Muscle of arm (tissue), 12 donors: Measurements from ENCODE around the gene VAV1. TPM values are rescaled to one million over a fixed set of nuclear protein-coding genes. Genes with fewer than 3 reads are reported as not detected.
"Not testable (repeated sequence)": the region's sequence is repeated elsewhere in the genome, so short reads cannot be mapped to it uniquely, and the experiment has no call there.

Experiments used
- DNase-seq: peaks from one replicate; pipeline ENCODE4 v3.0.0-alpha.2; 2013
- polyA plus RNA-seq, 12 donors: library from polyadenylated mRNA; unstranded; fragments of 120-200 nt; gene quantifications; one replicate each; pipeline ENCODE4 v1.2.1, GENCODE V29; 2013; ENCODE audit not compliant: insufficient read length in 12 of 12

VAV1 gene
- polyA plus RNA-seq, 12 donors = 1.1 to 5.1 (median 2.0) TPM; not detected in 2

DNA sequence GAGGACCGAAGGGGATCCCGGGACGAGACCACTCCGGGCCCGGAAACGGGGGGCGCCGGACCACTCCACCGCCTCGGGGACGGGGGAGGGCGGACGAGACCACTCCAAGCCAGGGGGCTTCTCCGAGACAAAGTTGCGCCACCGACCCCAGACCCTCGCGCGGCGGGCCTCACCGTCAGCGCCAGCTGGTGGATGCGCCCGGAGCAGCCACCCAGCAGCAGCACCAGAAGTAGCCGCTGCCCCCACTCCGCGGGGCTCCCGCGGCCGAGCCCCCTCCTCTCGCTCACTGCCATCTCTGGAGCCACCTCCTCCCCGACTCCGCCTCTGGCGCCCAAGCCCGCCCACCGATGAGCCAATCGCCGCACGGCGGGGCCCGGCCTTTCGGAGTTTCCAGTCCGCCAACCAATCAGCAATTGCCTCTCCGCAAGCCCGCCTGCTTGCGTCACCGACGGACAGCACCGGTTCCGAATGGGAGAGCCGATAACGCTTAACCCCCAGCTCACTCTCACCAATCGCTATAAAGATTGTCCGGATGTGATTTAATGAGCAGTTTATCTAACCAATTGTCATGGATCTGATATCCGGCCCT, 35.1 kb upstream of the VAV1 start, which contains the start of gene GPR108:
TSS of gene GPR108 (minus strand) at position 297 of the 589 bp plus-strand sequence. CDS start at position 293, 4 bp downstream.
- DNase-seq = peak; percentile 100

DNA sequence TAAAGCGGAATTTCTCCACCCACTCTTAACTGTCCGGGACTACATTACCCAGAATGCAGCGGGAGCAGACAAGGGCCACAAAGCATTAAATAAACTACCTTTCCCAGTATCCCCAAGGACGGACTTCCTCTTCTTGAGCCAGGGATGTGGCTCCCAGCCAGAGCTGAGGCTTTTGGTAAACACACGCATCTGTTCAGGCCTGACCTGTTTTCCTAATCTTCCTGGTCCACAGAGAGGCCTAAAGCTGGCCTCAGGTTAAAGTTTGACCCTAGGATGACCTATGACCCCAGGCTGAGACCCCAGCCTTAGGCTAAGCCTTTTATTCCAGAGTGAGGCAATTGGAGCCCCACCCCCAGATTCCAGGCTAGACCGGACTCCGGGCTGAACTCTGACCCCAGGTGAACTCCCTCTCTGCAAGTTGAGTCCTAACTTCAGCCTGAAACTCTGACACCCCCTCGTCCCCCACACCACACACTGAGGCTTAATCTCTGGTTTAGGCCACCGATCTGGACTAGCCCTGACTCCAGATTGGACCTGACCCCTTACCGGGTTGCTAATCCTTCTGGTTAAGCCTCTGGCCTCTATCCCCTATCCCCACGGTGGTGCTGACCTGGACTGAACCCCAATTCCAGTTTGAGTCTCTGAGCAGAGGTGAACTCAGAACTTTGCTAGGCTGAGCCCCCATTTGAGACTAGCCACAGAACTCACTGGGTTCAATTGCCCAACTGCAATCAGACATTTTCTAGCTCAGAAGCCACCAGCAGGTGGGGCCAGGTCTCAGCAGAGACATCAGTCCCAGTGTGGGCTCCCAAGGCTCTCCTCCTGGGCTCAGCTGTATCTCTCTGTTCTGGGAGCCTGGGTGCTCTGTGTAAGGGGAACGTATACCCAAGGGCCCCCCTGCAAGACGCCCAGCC, 34.4 kb upstream of the VAV1 start:
- DNase-seq = peak; percentile 72

DNA sequence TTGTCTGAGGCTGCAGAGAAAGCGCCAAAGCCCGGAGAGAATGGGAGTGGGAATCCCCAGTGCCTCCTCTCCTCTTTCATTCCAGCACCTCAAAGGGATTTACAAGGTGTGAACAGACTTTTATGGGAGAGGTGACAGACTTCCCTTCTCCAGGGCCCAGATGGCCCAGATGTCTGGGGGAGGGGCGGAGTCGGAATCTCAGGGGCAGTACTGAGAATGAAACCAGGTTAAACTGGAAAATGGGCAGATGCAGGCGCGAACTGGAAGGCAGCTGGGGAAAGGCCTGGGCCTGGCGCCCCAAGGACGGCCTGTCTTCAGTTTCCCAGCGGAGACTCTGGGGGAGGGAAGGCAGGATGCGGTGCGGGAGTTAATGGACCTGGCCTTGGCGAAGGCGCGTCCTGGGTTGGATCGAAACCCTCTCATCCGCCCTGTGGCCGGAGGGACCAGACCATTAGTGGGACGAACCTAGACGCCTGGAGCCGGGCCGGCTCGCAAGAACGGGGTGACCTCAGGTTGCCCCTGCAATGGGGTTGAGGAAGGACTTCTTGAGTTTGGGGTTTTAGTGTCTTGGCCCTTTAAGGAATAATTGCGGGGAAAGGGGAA, 33.6 kb upstream of the VAV1 start:
- no peak for DNase-seq

DNA sequence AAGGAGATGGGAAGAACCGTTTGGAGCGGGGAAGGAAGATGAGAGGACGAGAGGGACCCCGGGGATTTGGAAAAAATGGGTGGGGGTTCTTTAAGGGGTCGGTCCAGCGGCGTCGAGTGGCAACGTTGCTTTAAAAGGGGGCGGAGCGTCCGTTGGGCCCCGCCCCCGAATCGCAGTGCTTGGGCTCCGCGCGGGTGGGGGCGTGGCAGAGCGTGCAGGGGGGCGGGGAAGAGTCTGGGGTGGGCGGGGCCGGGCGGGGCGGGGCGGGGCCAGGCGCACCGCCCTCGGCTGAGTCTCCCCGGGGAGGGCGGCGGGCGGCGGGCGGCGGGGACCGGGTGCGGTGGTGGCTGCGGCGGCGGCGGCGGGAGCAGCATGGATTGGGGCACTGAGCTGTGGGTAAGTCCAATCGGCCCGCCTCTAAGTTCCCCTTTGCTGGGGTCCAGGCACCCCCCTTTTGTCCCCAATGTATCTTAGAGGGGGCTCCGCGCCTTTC, 33.1 kb upstream of the VAV1 start, which contains the start of gene TRIP10:
TSS of gene TRIP10 (plus strand) at position 291 of the 493 bp plus-strand sequence. CDS start at position 373, 82 bp downstream.
- DNase-seq = peak; percentile 92

DNA sequence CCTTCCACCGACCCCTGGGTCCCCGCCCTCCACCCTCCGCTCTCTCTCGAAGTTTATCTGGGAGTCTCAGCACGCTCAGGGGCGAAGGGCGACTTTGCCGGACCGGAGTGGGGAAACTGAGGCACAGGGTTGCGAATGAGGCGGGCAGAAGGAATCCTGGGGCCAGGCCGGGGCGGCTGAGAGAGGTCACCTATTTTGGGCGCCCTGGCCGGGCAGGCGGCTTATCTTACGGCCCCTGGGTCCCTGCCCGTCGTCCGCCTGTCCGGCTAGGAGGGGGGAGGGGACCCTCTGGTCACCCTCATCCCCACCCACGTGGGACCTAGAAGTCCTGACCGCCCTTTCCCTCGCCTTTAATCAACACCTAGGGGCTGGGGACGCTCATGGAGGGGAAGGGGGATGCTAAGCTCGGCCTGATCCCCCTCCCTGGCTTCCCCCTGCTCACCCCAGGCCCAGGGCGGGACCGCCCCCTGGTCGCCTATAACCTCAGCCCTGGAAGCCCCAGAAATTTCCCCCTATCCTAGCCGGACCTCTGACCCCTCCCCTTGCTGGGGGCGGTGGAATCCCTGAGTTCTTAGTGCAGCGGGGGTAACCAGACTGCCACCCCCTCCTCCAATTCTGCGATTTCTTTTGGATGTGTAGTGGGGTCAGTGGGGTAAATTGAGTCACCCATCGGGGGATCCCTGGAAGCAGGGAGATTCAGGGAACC, 32.5 kb upstream of the VAV1 start:
- peak; percentile 42 for DNase-seq

DNA sequence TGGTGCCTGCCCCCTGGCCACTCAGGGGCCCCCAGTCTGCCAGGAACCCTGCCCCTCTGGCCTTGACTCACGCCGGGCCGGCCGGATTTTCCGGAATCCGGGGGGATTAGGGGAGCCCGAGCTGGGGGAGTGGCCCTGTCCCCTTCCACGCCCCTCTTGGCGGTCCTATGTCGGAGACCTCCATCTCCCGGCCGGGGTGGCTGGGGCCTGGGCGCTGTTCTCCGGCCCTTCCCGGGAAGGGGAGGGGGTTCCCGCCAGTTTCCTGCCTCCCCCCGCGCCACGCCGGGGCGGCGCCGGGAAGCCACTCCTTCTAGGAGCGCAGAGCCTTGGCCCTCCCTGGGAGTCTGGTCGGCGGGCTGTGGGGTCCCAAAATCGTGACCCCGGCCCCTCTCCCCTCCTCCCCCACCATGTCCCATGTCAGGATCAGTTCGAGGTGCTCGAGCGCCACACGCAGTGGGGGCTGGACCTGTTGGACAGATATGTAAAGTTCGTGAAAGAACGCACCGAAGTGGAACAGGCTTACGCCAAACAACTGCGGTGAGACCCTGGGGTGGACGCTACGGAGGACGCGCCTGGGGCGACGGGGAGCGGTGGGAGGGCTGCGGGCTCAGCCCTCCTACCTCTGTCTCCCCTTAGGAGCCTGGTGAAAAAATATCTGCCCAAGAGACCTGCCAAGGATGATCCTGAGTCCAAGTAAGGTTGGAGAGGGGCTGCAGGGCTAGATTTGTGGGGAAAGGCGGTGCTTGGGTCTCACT, 31.7 kb upstream of the VAV1 start:
- peak; percentile 69 for DNase-seq

DNA sequence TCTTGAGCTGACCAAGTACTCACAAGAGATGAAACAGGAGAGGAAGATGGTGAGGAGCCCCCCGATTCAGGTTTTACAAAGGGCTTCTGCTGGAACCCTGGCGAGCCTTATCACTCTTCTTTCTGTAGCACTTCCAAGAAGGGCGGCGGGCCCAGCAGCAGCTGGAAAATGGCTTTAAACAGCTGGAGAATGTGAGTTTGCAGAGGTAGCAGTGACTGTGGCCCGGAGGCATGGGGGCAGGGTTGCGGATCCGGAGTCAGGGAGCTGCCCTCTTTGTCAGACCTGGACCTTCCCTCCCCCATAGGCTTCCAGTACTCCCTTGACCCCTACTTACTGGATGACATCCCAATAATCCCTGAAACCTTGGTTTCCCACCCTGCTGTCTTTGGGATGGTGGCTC, 29.4 kb upstream of the VAV1 start:
- DNase-seq = no peak

DNA sequence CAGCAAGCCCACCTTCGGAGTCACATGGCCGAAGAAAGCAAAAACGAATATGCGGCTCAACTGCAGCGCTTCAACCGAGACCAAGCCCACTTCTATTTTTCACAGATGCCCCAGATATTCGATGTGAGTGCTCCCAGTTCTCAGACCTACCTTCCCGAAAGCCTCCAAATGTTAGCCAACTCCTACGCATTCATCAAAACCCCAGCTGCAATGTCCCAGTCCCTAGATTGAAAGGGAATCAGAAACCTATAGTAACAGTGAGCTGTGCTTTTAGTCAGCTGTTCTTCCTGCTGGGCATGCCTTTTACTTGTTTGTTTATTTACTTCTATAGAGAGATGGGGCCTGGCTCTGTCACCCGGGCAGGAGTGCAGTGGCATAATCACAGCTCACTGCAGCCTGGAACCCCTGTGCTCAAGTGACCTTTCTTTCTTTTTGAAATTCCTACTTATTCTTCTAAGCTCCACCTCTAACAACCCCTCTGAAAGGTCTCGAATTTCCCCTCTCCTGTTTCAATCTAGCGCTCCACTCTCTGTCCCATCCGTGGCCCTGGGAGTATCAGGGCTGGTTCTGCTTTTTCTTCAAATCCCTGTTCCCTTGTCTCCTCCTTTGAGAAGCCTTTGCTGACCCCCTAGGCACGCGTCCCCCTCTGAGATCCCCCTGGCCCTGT, 28.7 kb upstream of the VAV1 start:
- DNase-seq = no peak

DNA sequence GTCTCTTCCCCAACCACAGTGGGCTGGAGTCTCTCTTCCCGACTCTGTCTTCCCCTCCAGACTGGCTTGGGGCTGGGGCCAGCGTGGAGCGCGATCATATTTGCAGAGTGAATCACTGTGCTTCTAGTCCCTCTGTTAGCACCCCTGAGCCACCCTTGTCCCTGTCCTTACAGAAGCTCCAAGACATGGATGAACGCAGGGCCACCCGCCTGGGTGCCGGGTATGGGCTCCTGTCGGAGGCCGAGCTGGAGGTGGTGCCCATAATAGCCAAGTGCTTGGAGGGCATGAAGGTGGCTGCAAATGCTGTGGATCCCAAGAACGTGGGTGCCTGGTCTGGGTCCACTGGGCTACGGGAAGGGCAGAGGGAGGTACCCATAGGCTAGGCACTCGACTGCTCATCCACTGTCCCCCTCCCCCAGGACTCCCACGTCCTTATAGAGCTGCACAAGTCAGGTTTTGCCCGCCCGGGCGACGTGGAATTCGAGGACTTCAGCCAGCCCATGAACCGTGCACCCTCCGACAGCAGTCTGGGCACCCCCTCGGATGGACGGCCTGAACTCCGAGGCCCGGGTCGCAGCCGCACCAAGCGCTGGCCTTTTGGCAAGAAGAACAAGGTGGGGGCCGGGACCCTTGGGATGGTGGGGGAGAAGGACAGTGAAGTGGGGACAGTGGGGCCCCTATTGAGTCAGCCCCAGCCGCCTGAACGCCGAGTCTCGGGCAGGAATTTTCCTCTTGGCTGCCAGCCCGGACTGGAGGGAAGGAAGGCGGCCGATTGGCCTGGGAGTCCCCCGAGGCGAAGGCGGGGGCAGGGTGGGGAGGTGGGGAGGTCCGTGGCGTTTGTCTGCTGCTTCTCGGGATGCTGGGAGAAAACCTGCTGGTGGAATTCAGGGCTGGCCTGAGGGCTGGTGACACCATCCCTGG, 27.9 kb upstream of the VAV1 start:
- peak; percentile 93 for DNase-seq

DNA sequence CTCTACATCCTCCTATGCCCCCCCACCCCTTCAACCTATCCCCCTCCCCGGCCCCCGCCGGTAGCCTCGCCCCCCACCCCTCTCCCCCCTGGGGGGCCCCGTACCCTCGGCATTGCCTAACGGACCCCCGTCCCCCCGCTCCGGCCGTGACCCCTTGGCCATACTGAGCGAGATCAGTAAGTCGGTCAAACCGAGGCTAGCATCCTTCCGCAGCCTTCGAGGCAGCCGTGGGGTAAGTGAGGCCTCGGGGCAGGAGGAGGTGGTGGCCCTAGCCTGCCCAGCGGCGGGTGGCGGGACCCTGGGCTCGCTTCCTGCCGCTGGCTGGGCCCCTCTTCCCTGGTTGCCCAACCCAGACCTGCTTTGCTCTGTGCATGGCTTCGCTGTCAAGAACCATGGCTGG, 26.5 kb upstream of the VAV1 start:
- no peak for DNase-seq

DNA sequence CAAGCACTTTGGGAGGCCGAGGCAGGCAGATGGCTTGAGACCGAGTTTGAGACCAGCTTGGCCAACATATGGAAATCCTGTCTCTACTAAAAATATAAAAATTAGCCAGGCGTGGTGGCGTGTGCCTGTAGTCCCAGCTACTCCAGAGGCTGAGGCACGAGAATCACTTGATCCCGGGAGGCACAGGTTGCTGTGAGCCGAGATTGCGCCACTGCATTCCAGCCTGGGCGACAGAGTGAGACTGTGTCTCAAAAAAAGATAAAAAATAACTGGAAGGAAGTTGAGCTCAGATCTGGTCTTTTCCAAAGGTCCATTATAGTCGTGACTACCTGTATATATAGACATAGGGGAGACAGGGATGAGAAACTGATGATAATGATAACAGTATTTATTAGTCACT, 24.0 kb upstream of the VAV1 start:
- DNase-seq = not testable (repeated sequence)

DNA sequence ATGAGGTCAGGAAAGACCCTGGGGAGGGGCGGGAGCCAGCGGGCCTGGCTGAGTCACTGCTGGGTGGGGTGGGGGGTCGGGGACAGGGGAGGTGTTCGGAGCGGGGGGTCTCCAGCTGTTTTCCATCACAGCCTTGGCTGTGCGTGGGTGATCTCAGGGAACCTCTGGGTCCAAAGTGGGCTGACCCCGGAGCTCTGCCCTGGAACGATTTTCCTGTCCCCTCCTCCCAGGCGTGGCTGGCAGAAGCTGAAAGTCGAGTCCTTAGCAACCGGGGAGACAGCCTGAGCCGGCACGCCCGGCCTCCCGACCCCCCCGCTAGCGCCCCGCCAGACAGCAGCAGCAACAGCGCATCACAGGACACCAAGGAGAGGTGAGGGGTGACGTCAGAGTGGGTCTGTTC, 22.4 kb upstream of the VAV1 start:
- DNase-seq = peak; percentile 73

DNA sequence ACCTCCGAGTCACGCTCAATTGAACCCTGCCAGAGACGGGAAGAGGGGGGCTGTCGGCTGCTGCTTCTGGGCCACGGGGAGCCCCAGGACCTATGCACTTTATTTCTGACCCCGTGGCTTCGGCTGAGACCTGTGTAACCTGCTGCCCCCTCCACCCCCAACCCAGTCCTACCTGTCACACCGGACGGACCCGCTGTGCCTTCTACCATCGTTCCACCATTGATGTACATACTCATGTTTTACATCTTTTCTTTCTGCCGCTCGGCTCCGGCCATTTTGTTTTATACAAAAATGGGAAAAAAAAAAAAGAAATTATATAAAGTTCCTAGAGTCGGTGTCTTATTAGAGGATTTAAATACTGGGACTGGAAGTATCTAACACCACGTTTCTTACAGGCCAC, 21.3 kb upstream of the VAV1 start:
- DNase-seq = no peak

DNA sequence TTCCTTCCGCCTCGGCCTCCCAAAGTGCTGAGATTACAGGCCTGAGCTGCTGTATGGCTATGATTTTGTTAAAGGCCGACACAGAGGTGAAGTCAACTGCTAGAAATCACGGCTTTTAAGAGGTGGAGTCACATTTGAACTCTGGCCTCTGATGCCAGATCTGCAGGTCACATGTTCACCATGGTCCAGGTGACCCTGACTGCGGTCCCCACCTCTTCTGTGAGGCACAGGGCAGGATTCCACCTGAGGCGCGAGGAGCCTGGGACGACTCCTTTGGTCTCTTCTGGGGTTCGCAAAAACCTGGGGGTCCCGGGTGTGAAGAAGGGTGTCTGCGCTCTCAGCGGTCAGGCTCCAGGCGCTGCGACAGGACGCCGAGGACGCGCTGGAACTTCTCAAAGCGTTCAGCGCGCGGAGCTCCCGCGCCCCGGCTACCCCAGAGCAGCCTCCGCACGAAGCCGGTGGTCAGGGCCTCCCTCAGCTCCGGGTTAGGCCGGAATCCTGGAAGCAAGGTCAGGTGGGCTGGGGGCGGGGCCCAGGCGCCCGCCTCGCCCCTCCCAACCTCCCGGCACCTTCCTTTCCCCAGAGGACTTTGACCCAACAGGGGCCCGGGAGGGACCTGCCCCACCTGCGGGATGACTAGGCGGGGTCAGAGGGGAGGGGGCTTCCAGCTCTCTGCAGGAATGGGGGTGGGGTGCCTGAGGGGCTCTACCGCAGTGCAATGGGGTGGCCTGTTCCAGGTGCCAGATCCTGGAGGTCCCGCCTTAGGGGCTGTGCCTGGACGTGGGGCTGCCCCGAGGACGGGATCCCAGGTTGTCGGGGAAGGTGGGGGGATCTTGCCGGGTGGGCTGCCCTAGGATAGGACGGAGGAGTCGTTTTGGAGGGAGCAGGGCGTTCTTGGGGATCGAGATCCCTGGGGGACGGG, 20.0 kb upstream of the VAV1 start:
- no peak for DNase-seq

DNA sequence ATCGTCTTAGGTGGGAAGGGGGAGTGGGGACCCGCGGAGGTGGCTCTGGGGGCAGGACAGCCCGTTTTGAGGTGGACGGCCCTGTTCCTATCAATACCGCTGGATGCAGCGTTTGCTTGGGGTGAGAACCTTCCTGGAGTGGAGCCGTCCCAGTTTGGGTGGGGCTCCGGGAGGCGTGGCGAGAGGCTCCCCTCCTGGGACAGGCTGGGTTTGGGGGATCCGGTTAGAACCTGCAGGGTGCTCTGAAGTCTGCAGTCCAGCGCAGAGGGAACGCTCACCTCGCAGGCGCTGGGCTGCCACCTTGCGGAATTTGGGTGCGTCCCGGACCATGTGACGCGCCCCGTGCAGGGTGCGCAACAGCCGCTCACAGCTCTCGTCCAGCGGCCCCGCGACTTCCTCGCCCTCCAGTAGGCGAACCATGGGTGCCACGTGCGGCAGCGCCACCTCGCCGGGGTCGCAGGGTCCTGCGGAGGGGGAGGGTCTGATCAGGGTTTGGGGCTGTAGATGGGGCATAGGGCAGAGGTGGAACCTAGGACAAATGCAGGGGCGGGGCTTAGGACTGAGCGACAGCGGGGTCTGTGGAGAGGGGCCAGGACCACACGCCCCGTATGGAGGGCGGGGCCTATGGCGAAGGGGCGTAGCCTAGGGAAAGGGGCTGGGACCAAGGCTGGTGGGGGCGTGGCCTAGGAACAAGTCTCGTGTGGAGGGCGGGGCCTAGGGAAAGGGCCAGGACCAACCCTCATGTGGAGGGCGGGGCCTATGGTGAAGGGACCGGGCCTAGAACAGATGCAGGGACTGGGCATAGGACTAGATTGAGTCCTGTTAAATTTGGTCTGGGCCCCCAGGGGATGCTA, 19.1 kb upstream of the VAV1 start:
- DNase-seq = peak; percentile 46

DNA sequence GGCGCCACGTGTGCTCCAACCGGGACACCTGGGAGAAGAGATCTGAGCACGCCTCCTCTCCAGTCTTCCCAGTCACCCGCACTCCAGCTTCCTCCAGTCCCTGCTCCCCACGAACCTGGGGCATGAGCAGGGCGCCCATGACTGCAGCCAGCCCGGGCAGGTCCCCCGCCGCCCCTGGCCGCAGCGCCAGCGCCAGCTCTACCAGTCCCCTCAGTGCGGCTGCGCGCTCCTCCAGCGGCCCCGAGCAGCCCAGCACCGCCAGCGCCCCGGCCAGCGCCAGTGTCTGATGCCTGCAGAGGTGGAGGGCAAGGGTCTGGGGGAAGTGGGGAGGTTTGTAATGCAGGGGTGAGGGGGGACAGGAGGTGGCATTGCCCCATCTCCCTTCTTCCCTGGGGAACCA, 18.4 kb upstream of the VAV1 start:
- DNase-seq = no peak
